ENCODE results near the gene PTPRD. TPM values are rescaled to one million over a fixed set of nuclear protein-coding genes. Genes with fewer than 3 reads are reported as not detected.

The PTPRD gene
- total and polyA plus RNA-seq, 2 donors (not counting 1 experiment from before 2014, with no cell fraction given): 0.35 to 4.8 TPM

DNA sequence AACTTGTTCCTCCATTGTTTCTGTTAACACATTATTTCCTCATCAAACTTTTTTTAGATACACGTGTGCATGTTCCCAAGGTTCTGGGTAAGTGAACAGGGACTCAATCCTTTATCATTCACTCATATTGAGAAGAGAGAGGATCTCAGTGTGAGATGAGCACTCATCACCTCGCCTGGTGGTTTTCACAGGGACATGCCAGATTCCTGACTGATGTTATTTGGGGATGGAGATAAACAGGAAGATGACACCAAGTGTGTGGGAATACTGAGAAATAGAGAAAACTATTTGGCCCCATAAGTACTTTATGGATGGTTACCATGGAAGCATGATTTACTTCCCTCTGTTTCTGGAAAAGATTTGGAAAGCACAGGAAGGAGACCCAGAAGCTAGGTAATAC, 2279.9 kb downstream of the PTPRD start:
- Histone ChIP-seq H3K4me2 (ENCODE audit: extremely low read depth, insufficient read depth, low read length) (no peak overlapping the region), H3K4me3 (replicated peaks in 1 of 4; ENCODE audit: control extremely low read depth in 1 of 4, insufficient read depth in 1 of 4, low read depth in 3 of 4, low read length in 4 of 4) (no peak overlapping the region), H3K27me3 (ENCODE audit: control insufficient read depth, insufficient read depth, low read length) (no peaks in the 10 kb centered on the region), H4K20me1 (ENCODE audit: control insufficient read depth, extremely low read depth, insufficient read depth, low read length) (no peaks in the 10 kb centered on the region), H3K79me2 (ENCODE audit: control insufficient read depth, insufficient read depth, low read length) (no peaks in the 10 kb centered on the region), H3K36me3 (ENCODE audit: control insufficient read depth, insufficient read depth, low read length) (no peaks in the 10 kb centered on the region), H3K4me1 (ENCODE audit: control insufficient read depth, extremely low read depth, insufficient read depth, low read length) (no peaks in the 10 kb centered on the region), H3K27ac (ENCODE audit: insufficient read depth, low read length) (no peak overlapping the region), H3K9ac (ENCODE audit: insufficient read depth, low read length) (no peak overlapping the region), H3K9me3 (ENCODE audit: control insufficient read depth, insufficient read depth, low read depth, low read length) (no peaks in the 10 kb centered on the region), H2AFZ (ENCODE audit: low read length) (no peak overlapping the region)
- TF ChIP-seq EZH2 (IDR thresholded peaks at IDR 0.05; ENCODE audit: low read length, missing control alignments) (no peak), CTCF (conservative IDR thresholded peaks at IDR 0.05 in 1 of 2, IDR thresholded peaks at IDR 0.05 in 1 of 2; ENCODE audit: low read depth in 1 of 2, low read length in 2 of 2) (no peak)
- DNase-seq (ENCODE audit: low read depth in 2 of 2): no peak

DNA sequence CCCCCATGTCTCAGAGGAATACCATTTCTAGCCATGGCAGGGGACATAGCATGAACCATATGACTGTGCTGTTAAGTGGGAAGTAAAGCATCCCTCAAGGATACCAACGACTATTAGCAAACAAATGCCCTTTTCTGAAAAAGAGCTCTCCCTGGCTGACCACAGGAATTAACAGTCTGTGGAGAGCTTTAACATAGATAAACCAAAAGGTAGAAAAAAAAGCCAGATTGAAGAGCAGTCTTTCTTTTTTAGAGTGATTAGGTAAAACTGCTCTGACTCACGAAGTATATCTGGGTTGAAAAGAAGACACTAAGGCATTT, 2280.5 kb downstream of the PTPRD start:
- DNase-seq (ENCODE audit: low read depth in 2 of 2): peak in 1 of 2 donors; percentile 38
- H3K27me3 ChIP-seq (ENCODE audit: control insufficient read depth, insufficient read depth, low read length): no peaks in the 10 kb centered on the region
- no peak overlapping the region for H2AFZ ChIP-seq (ENCODE audit: low read length)
- H3K4me2 ChIP-seq (ENCODE audit: extremely low read depth, insufficient read depth, low read length): no peak overlapping the region
- no peaks in the 10 kb centered on the region for H3K36me3 ChIP-seq (ENCODE audit: control insufficient read depth, insufficient read depth, low read length)
- H4K20me1 ChIP-seq (ENCODE audit: control insufficient read depth, extremely low read depth, insufficient read depth, low read length): no peaks in the 10 kb centered on the region
- no peak overlapping the region for H3K4me3 ChIP-seq (replicated peaks in 1 of 4; ENCODE audit: control extremely low read depth in 1 of 4, insufficient read depth in 1 of 4, low read depth in 3 of 4, low read length in 4 of 4)
- no peaks in the 10 kb centered on the region for H3K79me2 ChIP-seq (ENCODE audit: control insufficient read depth, insufficient read depth, low read length)
- TF ChIP-seq EZH2 (IDR thresholded peaks at IDR 0.05; ENCODE audit: low read length, missing control alignments): no peak
- TF ChIP-seq CTCF (conservative IDR thresholded peaks at IDR 0.05 in 1 of 2, IDR thresholded peaks at IDR 0.05 in 1 of 2; ENCODE audit: low read depth in 1 of 2, low read length in 2 of 2): no peak
- no peak overlapping the region for H3K9ac ChIP-seq (ENCODE audit: insufficient read depth, low read length)
- no peak overlapping the region for H3K27ac ChIP-seq (ENCODE audit: insufficient read depth, low read length)
- H3K9me3 ChIP-seq (ENCODE audit: control insufficient read depth, insufficient read depth, low read depth, low read length): no peaks in the 10 kb centered on the region
- H3K4me1 ChIP-seq (ENCODE audit: control insufficient read depth, extremely low read depth, insufficient read depth, low read length): no peaks in the 10 kb centered on the region

DNA sequence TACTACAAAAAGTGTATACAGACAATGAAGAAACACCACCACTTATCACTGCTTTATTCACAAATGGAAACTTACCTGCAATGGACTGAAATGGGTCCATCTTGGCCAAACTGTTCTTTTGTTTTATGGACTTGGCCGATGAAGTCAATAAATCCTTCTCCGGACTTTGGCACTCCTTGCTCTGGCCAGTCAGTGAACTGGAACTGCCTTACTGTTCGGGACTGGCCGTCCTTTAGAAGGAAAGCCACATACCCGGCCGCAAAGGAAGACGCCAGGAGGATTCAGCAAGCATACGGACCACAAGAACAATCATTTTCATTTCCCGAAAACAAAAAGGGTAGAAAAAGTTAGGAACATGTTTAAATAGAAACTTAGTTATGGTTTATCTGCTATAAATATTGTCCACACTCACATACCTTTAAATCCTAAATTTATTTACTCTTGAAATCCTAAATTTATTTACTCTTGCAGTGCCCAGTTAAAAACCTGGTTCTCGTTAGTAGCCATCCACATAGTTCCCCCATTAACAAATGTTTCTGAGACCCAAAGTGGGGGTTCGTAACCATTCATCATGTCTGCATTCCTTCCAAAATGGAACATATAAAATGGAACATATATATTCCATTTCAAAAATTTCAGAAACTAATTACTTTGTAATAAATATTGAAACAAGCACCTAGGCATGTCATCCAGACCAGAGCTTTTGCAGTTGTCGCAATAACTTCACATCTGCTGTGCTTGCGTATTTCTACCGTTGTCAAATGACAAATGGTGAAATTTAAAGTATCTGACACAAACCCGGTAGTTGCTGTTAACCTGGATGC, 2281.1 kb downstream of the PTPRD start:
- no peaks in the 10 kb centered on the region for H3K27me3 ChIP-seq (ENCODE audit: control insufficient read depth, insufficient read depth, low read length)
- no peak overlapping the region for H3K4me2 ChIP-seq (ENCODE audit: extremely low read depth, insufficient read depth, low read length)
- H3K4me3 ChIP-seq (replicated peaks in 1 of 4; ENCODE audit: control extremely low read depth in 1 of 4, insufficient read depth in 1 of 4, low read depth in 3 of 4, low read length in 4 of 4): no peak overlapping the region
- H3K27ac ChIP-seq (ENCODE audit: insufficient read depth, low read length): no peak overlapping the region
- H3K79me2 ChIP-seq (ENCODE audit: control insufficient read depth, insufficient read depth, low read length): no peaks in the 10 kb centered on the region
- DNase-seq (ENCODE audit: low read depth in 2 of 2): no peak
- no peaks in the 10 kb centered on the region for H3K36me3 ChIP-seq (ENCODE audit: control insufficient read depth, insufficient read depth, low read length)
- no peak overlapping the region for H2AFZ ChIP-seq (ENCODE audit: low read length)
- no peaks in the 10 kb centered on the region for H3K4me1 ChIP-seq (ENCODE audit: control insufficient read depth, extremely low read depth, insufficient read depth, low read length)
- no peaks in the 10 kb centered on the region for H4K20me1 ChIP-seq (ENCODE audit: control insufficient read depth, extremely low read depth, insufficient read depth, low read length)
- no peak overlapping the region for H3K9ac ChIP-seq (ENCODE audit: insufficient read depth, low read length)
- TF ChIP-seq EZH2 (IDR thresholded peaks at IDR 0.05; ENCODE audit: low read length, missing control alignments) (no peak), CTCF (conservative IDR thresholded peaks at IDR 0.05 in 1 of 2, IDR thresholded peaks at IDR 0.05 in 1 of 2; ENCODE audit: low read depth in 1 of 2, low read length in 2 of 2) (no peak)
- no peaks in the 10 kb centered on the region for H3K9me3 ChIP-seq (ENCODE audit: control insufficient read depth, insufficient read depth, low read depth, low read length)

All from fibroblast of lung (primary cell).